NCI-H82 treated with DMSO at 0.1 percent for 48 hours (cell line): ENCODE data around the gene ACTL6B.

Experiments used
- DNase-seq: peaks from one replicate; lab custom pipeline; 2025; ENCODE audit not compliant: unreplicated experiment; lab: John Stamatoyannopoulos, UW

The ACTL6B gene

GRCh38 chr7:100602889-100603725 lies 53.1 kb downstream of the ACTL6B start:
- DNase-seq = no peak

- no peak for DNase-seq
Observed at GRCh38 chr7:100600730-100601038, 55.6 kb downstream of the ACTL6B start.

- DNase-seq = no peak
Observed at GRCh38 chr7:100599911-100600729, 56.1 kb downstream of the ACTL6B start.

- DNase-seq = no peak
Observed at GRCh38 chr7:100598425-100598824, 57.8 kb downstream of the ACTL6B start.

- no peak for DNase-seq
Observed at GRCh38 chr7:100595188-100595587, 61.1 kb downstream of the ACTL6B start.
